HepG2 (cell line): ENCODE measurements around the gene ITGB2. TPM values are rescaled to one million over a fixed set of nuclear protein-coding genes. Genes with fewer than 3 reads are reported as not detected.

Source experiments
- ARHGAP35 ChIP-seq: sonication (generic); formaldehyde crosslinking; IDR thresholded peaks from 2 replicates; pipeline ENCODE4 v1.9.0; 2022; ENCODE audit warnings: mild to moderate bottlenecking, inconsistent platforms, moderate library complexity, missing genetic modification reagents, borderline replicate concordance
- CBFB ChIP-seq: sonication (generic); formaldehyde crosslinking; IDR thresholded peaks from 2 replicates; pipeline ENCODE4 v1.4.0; 2020; ENCODE audit warnings: missing genetic modification reagents
- GABPB1 ChIP-seq: IDR thresholded peaks from 2 replicates; pipeline ENCODE4 v1.6.1; 2016; ENCODE audit warnings: mild to moderate bottlenecking, missing genetic modification reagents, moderate library complexity, missing compliant biosample characterization
- GATAD2A ChIP-seq: IDR thresholded peaks from 2 replicates; pipeline ENCODE4 v1.6.1; 2016
- HHEX ChIP-seq: IDR thresholded peaks from 2 replicates; pipeline ENCODE4 v1.6.1; 2016; ENCODE audit warnings: control low read depth
- KAT7 ChIP-seq: IDR thresholded peaks from 2 replicates; pipeline ENCODE4 v1.6.1; 2018; ENCODE audit warnings: borderline replicate concordance, missing compliant biosample characterization
- KDM4B ChIP-seq: sonication (generic); formaldehyde crosslinking; IDR thresholded peaks from 2 replicates; pipeline ENCODE4 v1.4.0; 2020; ENCODE audit warnings: missing genetic modification reagents
- NR2F6 ChIP-seq, 2 experiments: IDR thresholded peaks; 2 replicates each; pipeline ENCODE4 v1.6.1; 2016; ENCODE audit warnings: antibody characterized with exemption in 1 of 2, mild to moderate bottlenecking in 1 of 2
- PCBP1 ChIP-seq: fragments of 200-400 bp; formaldehyde crosslinking; IDR thresholded peaks from 2 replicates; pipeline ENCODE4 v1.6.1; 2017; ENCODE audit warnings: mild to moderate bottlenecking, low read depth, low read length, borderline replicate concordance
- PTBP1 ChIP-seq: fragments of 200-400 bp; formaldehyde crosslinking; IDR thresholded peaks from 2 replicates; pipeline ENCODE4 v1.6.1; 2018; ENCODE audit warnings: low read length, low read depth; ENCODE audit not compliant: poor library complexity, severe bottlenecking
- RARA ChIP-seq: IDR thresholded peaks from 2 replicates; pipeline ENCODE4 v1.6.1; 2016; ENCODE audit warnings: missing genetic modification reagents, missing compliant biosample characterization
- RFX3 ChIP-seq: IDR thresholded peaks from 2 replicates; pipeline ENCODE4 v1.6.1; 2016; ENCODE audit warnings: missing biosample characterization, missing genetic modification reagents
- RXRA ChIP-seq: sonication (generic); formaldehyde crosslinking; IDR thresholded peaks from 2 replicates; pipeline ENCODE4 v1.5.1; 2020; ENCODE audit warnings: missing genetic modification reagents
- TARDBP ChIP-seq: sonication (generic); formaldehyde crosslinking; IDR thresholded peaks from 2 replicates; pipeline ENCODE4 v1.8.0; 2022; ENCODE audit warnings: mild to moderate bottlenecking, missing genetic modification reagents
- ZBTB14 ChIP-seq: sonication (generic); formaldehyde crosslinking; IDR thresholded peaks from 2 replicates; pipeline ENCODE4 v1.4.0; 2020; ENCODE audit warnings: missing genetic modification reagents
- ZBTB7B ChIP-seq: sonication (generic); formaldehyde crosslinking; IDR thresholded peaks from 2 replicates; pipeline ENCODE4 v1.4.0; 2020; ENCODE audit warnings: missing genetic modification reagents
- ZNF274 ChIP-seq: sonication (generic); formaldehyde crosslinking; IDR thresholded peaks from 2 replicates; pipeline ENCODE4 v1.5.1; 2020; ENCODE audit warnings: mild to moderate bottlenecking, missing genetic modification reagents
- ZNF773 ChIP-seq: sonication (generic); formaldehyde crosslinking; IDR thresholded peaks from 2 replicates; pipeline ENCODE4 v1.4.0; 2020; ENCODE audit warnings: missing genetic modification reagents, borderline replicate concordance
- ZNF780A ChIP-seq: sonication (generic); formaldehyde crosslinking; IDR thresholded peaks from 2 replicates; pipeline ENCODE4 v1.8.0; 2022; ENCODE audit warnings: mild to moderate bottlenecking, missing genetic modification reagents, moderate library complexity
- polyA plus RNA-seq, 8 experiments: library from polyadenylated mRNA; depleted of rRNA in 3 of 8; stranded (reverse) in 7 of 8; unstranded in 1 of 8; fragments of >200 nt; fragmentation: Illumina TruSeq in 4 of 8; extraction: Trizol in 4 of 8; gene quantifications; 2 replicates each; pipeline versions ENCODE4 v1.2.1 to v1.2.3, GENCODE V29; 2011 to 2016; ENCODE audit warnings: low read depth in 4 of 8, missing spikeins in 1 of 8, mixed read lengths in 1 of 8; ENCODE audit not compliant: insufficient read depth in 1 of 8
- total RNA-seq, 5 experiments: library from RNA; depleted of rRNA; stranded (reverse); fragments of >200 nt; fragmentation: Illumina TruSeq; extraction: Trizol; gene quantifications; 2 replicates each; pipeline ENCODE4 v1.2.3, GENCODE V29; 2016; ENCODE audit warnings: low read depth in 1 of 5
- TF ChIP-seq, protein P1 (sequence below): sonication (generic); formaldehyde crosslinking; IDR thresholded peaks from 2 replicates; pipeline ENCODE4 v1.5.0; 2020; ENCODE audit warnings: mild to moderate bottlenecking, missing genetic modification reagents, borderline replicate concordance
- TF ChIP-seq, protein P2 (sequence below): sonication (generic); formaldehyde crosslinking; IDR thresholded peaks from 2 replicates; pipeline ENCODE4 v1.8.1; 2023; ENCODE audit warnings: mild to moderate bottlenecking, moderate library complexity, missing genetic modification reagents

ITGB2 gene
- total and polyA plus RNA-seq, 2 of the 13 experiments (the other 11 are each of a cell fraction or from before 2014, with no cell fraction given), result 4.2 to 18.0 TPM

DNA sequence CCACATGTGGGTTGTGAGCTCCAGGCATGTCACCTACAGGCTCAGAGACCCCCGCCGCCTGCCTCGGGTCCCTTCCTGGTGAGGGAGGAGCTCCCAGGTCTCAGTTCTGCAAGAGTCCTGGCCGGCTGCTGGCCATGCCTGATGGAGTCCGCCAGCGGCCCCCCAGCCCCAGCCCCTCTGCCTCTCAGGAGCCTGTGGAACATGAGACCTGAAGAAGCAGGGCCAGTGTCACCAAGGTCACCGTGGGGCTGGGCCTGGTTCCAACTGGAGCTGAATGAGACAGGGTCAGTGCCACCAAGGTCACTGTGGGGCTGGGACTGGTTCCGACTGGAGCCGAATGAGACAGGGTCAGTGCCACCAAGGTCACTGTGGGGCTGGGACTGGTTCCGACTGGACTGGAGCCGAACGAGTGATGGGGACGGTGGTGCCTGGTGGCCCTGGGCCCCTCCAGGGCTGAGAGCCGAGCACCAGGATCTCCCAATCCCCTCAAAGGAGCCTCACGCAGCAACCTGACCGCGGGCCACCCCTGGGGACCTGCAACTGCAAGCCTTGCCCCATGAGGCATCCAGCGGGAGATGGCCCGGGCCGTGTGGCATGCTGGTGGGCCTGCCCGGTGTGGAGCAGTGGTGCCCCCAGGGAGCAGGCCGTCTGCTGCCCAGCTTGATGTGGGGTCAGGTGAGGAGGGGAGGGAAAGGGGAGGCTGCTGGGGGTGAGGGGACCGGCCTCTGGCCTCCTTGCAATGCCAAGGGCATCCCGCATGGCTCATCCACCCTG is 32.7 kb downstream of the ITGB2 start (continued):
- TF ChIP-seq RFX3 (CRISPR knock-in tag), result no peak
- TF ChIP-seq ZNF780A (CRISPR knock-in tag), result no peak
- 0 out of 2 replicates have a peak, but pooled peaks have one; percentile 16 for TF ChIP-seq GATAD2A
- no peak for TF ChIP-seq CBFB (CRISPR knock-in tag)
- TF ChIP-seq ZNF274 (CRISPR knock-in tag), result 0 out of 2 replicates have a peak, but pooled peaks have one; percentile 62
- TF ChIP-seq PCBP1, result no peak
- peak; percentile 15; the same call in 1 of the 2 replicates for TF ChIP-seq RXRA
- no peak for TF ChIP-seq KAT7 (CRISPR knock-in tag)
- no peak for TF ChIP-seq ARHGAP35 (CRISPR knock-in tag)
- no peak for TF ChIP-seq ZBTB14 (CRISPR knock-in tag)
- TF ChIP-seq RARA (CRISPR knock-in tag), result peak; percentile 33; the same call in 1 of the 2 replicates
- peak; percentile 34; the same call in 1 of the 2 replicates for TF ChIP-seq NR2F6 (IDR thresholded peaks at IDR 0.05)
- 0 out of 2 replicates have a peak, but pooled peaks have one; percentile 8 for TF ChIP-seq NR2F6 (CRISPR knock-in tag; IDR thresholded peaks at IDR 0.05)
- TF ChIP-seq, protein P1, sequence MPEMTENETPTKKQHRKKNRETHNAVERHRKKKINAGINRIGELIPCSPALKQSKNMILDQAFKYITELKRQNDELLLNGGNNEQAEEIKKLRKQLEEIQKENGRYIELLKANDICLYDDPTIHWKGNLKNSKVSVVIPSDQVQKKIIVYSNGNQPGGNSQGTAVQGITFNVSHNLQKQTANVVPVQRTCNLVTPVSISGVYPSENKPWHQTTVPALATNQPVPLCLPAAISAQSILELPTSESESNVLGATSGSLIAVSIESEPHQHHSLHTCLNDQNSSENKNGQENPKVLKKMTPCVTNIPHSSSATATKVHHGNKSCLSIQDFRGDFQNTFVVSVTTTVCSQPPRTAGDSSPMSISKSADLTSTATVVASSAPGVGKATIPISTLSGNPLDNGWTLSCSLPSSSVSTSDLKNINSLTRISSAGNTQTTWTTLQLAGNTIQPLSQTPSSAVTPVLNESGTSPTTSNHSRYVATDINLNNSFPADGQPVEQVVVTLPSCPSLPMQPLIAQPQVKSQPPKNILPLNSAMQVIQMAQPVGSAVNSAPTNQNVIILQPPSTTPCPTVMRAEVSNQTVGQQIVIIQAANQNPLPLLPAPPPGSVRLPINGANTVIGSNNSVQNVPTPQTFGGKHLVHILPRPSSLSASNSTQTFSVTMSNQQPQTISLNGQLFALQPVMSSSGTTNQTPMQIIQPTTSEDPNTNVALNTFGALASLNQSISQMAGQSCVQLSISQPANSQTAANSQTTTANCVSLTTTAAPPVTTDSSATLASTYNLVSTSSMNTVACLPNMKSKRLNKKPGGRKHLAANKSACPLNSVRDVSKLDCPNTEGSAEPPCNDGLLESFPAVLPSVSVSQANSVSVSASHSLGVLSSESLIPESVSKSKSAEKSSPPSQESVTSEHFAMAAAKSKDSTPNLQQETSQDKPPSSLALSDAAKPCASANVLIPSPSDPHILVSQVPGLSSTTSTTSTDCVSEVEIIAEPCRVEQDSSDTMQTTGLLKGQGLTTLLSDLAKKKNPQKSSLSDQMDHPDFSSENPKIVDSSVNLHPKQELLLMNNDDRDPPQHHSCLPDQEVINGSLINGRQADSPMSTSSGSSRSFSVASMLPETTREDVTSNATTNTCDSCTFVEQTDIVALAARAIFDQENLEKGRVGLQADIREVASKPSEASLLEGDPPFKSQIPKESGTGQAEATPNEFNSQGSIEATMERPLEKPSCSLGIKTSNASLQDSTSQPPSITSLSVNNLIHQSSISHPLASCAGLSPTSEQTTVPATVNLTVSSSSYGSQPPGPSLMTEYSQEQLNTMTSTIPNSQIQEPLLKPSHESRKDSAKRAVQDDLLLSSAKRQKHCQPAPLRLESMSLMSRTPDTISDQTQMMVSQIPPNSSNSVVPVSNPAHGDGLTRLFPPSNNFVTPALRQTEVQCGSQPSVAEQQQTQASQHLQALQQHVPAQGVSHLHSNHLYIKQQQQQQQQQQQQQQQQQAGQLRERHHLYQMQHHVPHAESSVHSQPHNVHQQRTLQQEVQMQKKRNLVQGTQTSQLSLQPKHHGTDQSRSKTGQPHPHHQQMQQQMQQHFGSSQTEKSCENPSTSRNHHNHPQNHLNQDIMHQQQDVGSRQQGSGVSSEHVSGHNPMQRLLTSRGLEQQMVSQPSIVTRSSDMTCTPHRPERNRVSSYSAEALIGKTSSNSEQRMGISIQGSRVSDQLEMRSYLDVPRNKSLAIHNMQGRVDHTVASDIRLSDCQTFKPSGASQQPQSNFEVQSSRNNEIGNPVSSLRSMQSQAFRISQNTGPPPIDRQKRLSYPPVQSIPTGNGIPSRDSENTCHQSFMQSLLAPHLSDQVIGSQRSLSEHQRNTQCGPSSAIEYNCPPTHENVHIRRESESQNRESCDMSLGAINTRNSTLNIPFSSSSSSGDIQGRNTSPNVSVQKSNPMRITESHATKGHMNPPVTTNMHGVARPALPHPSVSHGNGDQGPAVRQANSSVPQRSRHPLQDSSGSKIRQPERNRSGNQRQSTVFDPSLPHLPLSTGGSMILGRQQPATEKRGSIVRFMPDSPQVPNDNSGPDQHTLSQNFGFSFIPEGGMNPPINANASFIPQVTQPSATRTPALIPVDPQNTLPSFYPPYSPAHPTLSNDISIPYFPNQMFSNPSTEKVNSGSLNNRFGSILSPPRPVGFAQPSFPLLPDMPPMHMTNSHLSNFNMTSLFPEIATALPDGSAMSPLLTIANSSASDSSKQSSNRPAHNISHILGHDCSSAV, result no peak
- TF ChIP-seq ZNF773 (CRISPR knock-in tag), result no peak
- 0 out of 2 replicates have a peak, but pooled peaks have one; percentile 13 for TF ChIP-seq GABPB1 (CRISPR knock-in tag)
- no peak for TF ChIP-seq TARDBP (CRISPR knock-in tag)
- TF ChIP-seq ZBTB7B (CRISPR knock-in tag), result no peak
- no peak for TF ChIP-seq HHEX (CRISPR knock-in tag)
- no peak for TF ChIP-seq KDM4B (CRISPR knock-in tag)
- no peak for TF ChIP-seq PTBP1
- TF ChIP-seq, protein P2, sequence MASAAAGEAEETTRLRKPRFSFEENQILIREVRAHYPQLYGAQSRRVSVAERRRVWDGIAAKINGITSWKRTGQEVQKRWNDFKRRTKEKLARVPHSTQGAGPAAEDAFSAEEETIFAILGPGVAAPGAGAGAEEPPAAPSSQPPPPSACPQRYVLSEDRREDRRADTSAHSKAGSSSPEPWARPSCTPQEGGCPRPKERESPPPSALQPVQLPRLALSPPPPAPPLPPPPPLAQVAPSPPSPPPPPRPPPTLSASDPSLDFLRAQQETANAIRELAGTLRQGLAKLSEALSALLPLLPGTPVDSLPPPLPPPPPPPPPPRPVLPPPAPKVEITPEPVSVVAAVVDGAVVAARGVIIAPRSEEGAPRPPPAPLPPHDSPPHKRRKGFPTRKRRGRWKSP (CRISPR knock-in tag), result no peak
